ENCODE data around the gene SFT2D2.

The SFT2D2 gene

GRCh38 chr1:168223681-168224540, 1.9 kb upstream of the SFT2D2 start:
- DNase-seq = no peak

GRCh38 chr1:168224991-168225390, 813 bp upstream of the SFT2D2 start:
- DNase-seq = no peak

- no peak for DNase-seq
Measured at GRCh38 chr1:168227620-168228019, 1.8 kb downstream of the SFT2D2 start.

- DNase-seq = no peak
Measured at GRCh38 chr1:168229893-168230292, 4.1 kb downstream of the SFT2D2 start.

- no peak for DNase-seq
Measured at GRCh38 chr1:168230709-168231108, 4.9 kb downstream of the SFT2D2 start.

- peak; percentile 44 for DNase-seq
Measured at GRCh38 chr1:168234846-168235547, 9.2 kb downstream of the SFT2D2 start.

- DNase-seq = no peak
Measured at GRCh38 chr1:168235548-168235885, 9.7 kb downstream of the SFT2D2 start.

- no peak for DNase-seq
Measured at GRCh38 chr1:168235937-168236336, 10.1 kb downstream of the SFT2D2 start.

- DNase-seq = no peak
Measured at GRCh38 chr1:168236836-168237611, 11.2 kb downstream of the SFT2D2 start.

GRCh38 chr1:168243198-168243597, 17.4 kb downstream of the SFT2D2 start:
- no peak for DNase-seq

- no peak for DNase-seq
Measured at GRCh38 chr1:168243636-168244212, 17.9 kb downstream of the SFT2D2 start.

- DNase-seq = no peak
Measured at GRCh38 chr1:168245042-168245441, 19.2 kb downstream of the SFT2D2 start.

GRCh38 chr1:168246506-168246905, 20.7 kb downstream of the SFT2D2 start:
- no peak for DNase-seq

- DNase-seq = no peak
Measured at GRCh38 chr1:168252204-168252733, 26.5 kb downstream of the SFT2D2 start.

GRCh38 chr1:168256164-168256563, 30.4 kb downstream of the SFT2D2 start:
- no peak for DNase-seq

GRCh38 chr1:168257397-168257796, 31.6 kb downstream of the SFT2D2 start:
- DNase-seq = no peak

GRCh38 chr1:168259567-168259966, 33.8 kb downstream of the SFT2D2 start:
- no peak for DNase-seq

- DNase-seq = no peak
Measured at GRCh38 chr1:168260393-168260792, 34.6 kb downstream of the SFT2D2 start.

GRCh38 chr1:168261390-168261789, 35.6 kb downstream of the SFT2D2 start:
- DNase-seq = no peak

GRCh38 chr1:168263130-168263529, 37.3 kb downstream of the SFT2D2 start:
- no peak for DNase-seq

GRCh38 chr1:168264296-168264695, 38.5 kb downstream of the SFT2D2 start:
- no peak for DNase-seq

GRCh38 chr1:168265596-168265995, 39.8 kb downstream of the SFT2D2 start:
- DNase-seq = no peak

GRCh38 chr1:168266644-168267186, 40.9 kb downstream of the SFT2D2 start:
- DNase-seq = no peak

Data from CD4-positive, alpha-beta T cell treated with Interleukin-15 for 1 hour (primary cell).